B cell (primary cell): ENCODE measurements around the gene AGFG2. TPM values are rescaled to one million over a fixed set of nuclear protein-coding genes. Genes with fewer than 3 reads are reported as not detected.

Source experiments
- ATAC-seq: fragments of 200-7000 bp; cut with Tn5 transposase; one replicate; pipeline ENCODE4 v1.10.0; 2021; ENCODE audit warnings: low read depth, mild to moderate bottlenecking, moderate number of reproducible peaks, moderate library complexity
- CTCF ChIA-PET: fragments of 350-600 bp; sonication (Branson Sonifier 250); formaldehyde crosslinking; loops from one replicate; lab custom pipeline; 2021; ENCODE audit warnings: antibody characterized with exemption, inconsistent platforms; lab: Charles Lee
- POLR2A ChIA-PET: fragments of 350-600 bp; sonication (Branson Sonifier 250); formaldehyde crosslinking; loops from one replicate; lab custom pipeline; 2021; ENCODE audit warnings: antibody characterized with exemption; lab: Charles Lee
- DNase-seq: peaks from one replicate; pipeline ENCODE4 v3.0.0; 2013
- H2AFZ ChIP-seq: 2 replicates; pipeline ENCODE4 v1.6.1; 2012; ENCODE audit warnings: mild to moderate bottlenecking, low read depth, low read length; ENCODE audit not compliant: insufficient read depth, poor library complexity, severe bottlenecking
- H3K27ac ChIP-seq, 2 donors: 1 replicate in 1 of 2; 2 replicates in 1 of 2; pipeline ENCODE4 v1.5.1; 2012 to 2013; ENCODE audit warnings: low read length in 2 of 2, mild to moderate bottlenecking in 2 of 2, moderate library complexity in 1 of 2
- H3K27me3 ChIP-seq, 4 experiments: fragments of 200-600 bp in 1 of 4; sonication (generic) in 1 of 4; replicated peaks in 1 of 4; 1 replicate in 2 of 4; 2 replicates in 2 of 4; pipeline versions ENCODE4 v1.6.1 to v1.7.0; 2013 to 2016; ENCODE audit warnings: low read length in 3 of 4, mild to moderate bottlenecking in 2 of 4, mixed read lengths in 1 of 4, moderate library complexity in 1 of 4; ENCODE audit not compliant: insufficient read depth in 4 of 4, control insufficient read depth in 3 of 4; ENCODE audit errors: control extremely low read depth in 1 of 4
- H3K36me3 ChIP-seq, 2 experiments: replicated peaks in 1 of 2; 1 replicate in 1 of 2; 2 replicates in 1 of 2; pipeline versions ENCODE4 v1.6.1 to v1.7.1; 2013; ENCODE audit warnings: low read length in 1 of 2; ENCODE audit not compliant: insufficient read depth in 2 of 2, control insufficient read depth in 1 of 2; ENCODE audit errors: control extremely low read depth in 1 of 2, extremely low read depth in 1 of 2
- H3K4me1 ChIP-seq, 2 donors: fragments of 200-600 bp in 1 of 2; sonication (generic) in 1 of 2; 1 replicate in 1 of 2; 2 replicates in 1 of 2; pipeline versions ENCODE4 v1.5.1 to v1.6.1; 2013 to 2017; ENCODE audit warnings: low read length in 2 of 2; ENCODE audit not compliant: control insufficient read depth in 2 of 2, insufficient read depth in 2 of 2
- H3K4me2 ChIP-seq: replicated peaks from 2 replicates; pipeline ENCODE3; 2012; ENCODE audit warnings: mild to moderate bottlenecking, low read depth, low read length; ENCODE audit not compliant: poor library complexity, severe bottlenecking
- H3K4me3 ChIP-seq, 5 experiments: fragments of 200-600 bp in 1 of 5; sonication (generic) in 1 of 5; 1 replicate in 3 of 5; 2 replicates in 2 of 5; pipeline versions ENCODE4 v1.5.1 to v1.7.0; 2011 to 2016; ENCODE audit warnings: low read length in 4 of 5, mild to moderate bottlenecking in 4 of 5, low read depth in 2 of 5, control low read depth in 1 of 5, moderate library complexity in 1 of 5; ENCODE audit not compliant: insufficient read depth in 1 of 5; ENCODE audit errors: control extremely low read depth in 1 of 5, extremely low read depth in 1 of 5
- H3K79me2 ChIP-seq: fragments of 200-600 bp; sonication (generic); one replicate; pipeline ENCODE4 v1.6.0; 2016; ENCODE audit warnings: low read length; ENCODE audit not compliant: control insufficient read depth, insufficient read depth
- H3K9ac ChIP-seq: fragments of 200-600 bp; sonication (generic); 2 replicates; pipeline ENCODE4 v1.6.1; 2017; ENCODE audit warnings: mild to moderate bottlenecking, low read length, moderate library complexity
- H3K9me3 ChIP-seq, 3 donors: one replicate each; pipeline versions ENCODE4 v1.6.1 to v1.7.1; 2013; ENCODE audit warnings: low read length in 2 of 3; ENCODE audit not compliant: control insufficient read depth in 2 of 3, insufficient read depth in 1 of 3; ENCODE audit errors: control extremely low read depth in 1 of 3
- H4K20me1 ChIP-seq: 2 replicates; pipeline ENCODE4 v1.6.0; 2012; ENCODE audit warnings: mild to moderate bottlenecking, low read length; ENCODE audit not compliant: insufficient read depth, control insufficient read depth, poor library complexity, severe bottlenecking
- H3K27ac Mint-ChIP-seq: one replicate; pipeline ENCODE4 v1.8.0; 2021; ENCODE audit warnings: mixed read lengths
- H3K27me3 Mint-ChIP-seq: one replicate; pipeline ENCODE4 v1.8.0; 2021; ENCODE audit warnings: mixed read lengths
- H3K4me1 Mint-ChIP-seq: one replicate; pipeline ENCODE4 v1.8.0; 2021; ENCODE audit warnings: mixed read lengths
- H3K4me3 Mint-ChIP-seq: one replicate; pipeline ENCODE4 v1.8.0; 2021; ENCODE audit warnings: mixed read lengths
- H3K9me3 Mint-ChIP-seq: one replicate; pipeline ENCODE4 v1.8.0; 2022; ENCODE audit warnings: mixed read lengths; ENCODE audit not compliant: insufficient read depth
- EZH2 ChIP-seq: IDR thresholded peaks from 2 replicates; pipeline ENCODE4 v1.6.1; 2012; ENCODE audit warnings: borderline replicate concordance, low read depth, mild to moderate bottlenecking, moderate library complexity, low read length; ENCODE audit not compliant: insufficient read depth, poor library complexity, severe bottlenecking
- WGBS: methylation state at CpG from one replicate; pipeline ENCODE4 v1.1.5; 2013; ENCODE audit warnings: missing lambda C conversion rate; ENCODE audit not compliant: insufficient coverage; 5-methylcytosine and 5-hydroxymethylcytosine counted together
- intact Hi-C: fragments of 100-400 bp; cut with micrococcal nuclease; formaldehyde crosslinking; loops from one replicate; pipeline ENCODE4 v1.10.0; 2022
- polyA plus RNA-seq: library from polyadenylated mRNA; depleted of rRNA; stranded (reverse); fragments of >200 nt; gene quantifications from 2 replicates; pipeline ENCODE4 v1.2.3, GENCODE V29; 2012
- total RNA-seq, 2 donors: library from RNA; stranded (reverse); fragments of 120-200 nt in 1 of 2; gene quantifications; 1 replicate in 1 of 2; 2 replicates in 1 of 2; pipeline versions ENCODE4 v1.2.3 to v1.2.4, GENCODE V29; 2013 to 2022
- TF ChIP-seq, protein P1 (sequence below): fragments of 200-600 bp; IDR thresholded peaks from one replicate; pipeline ENCODE4 v1.8.0; 2022; ENCODE audit warnings: antibody characterized with exemption, mild to moderate bottlenecking

AGFG2 gene
- total and polyA plus RNA-seq, 2 donors (not counting 1 experiment from before 2014, with no cell fraction given): 11.0 TPM

DNA sequence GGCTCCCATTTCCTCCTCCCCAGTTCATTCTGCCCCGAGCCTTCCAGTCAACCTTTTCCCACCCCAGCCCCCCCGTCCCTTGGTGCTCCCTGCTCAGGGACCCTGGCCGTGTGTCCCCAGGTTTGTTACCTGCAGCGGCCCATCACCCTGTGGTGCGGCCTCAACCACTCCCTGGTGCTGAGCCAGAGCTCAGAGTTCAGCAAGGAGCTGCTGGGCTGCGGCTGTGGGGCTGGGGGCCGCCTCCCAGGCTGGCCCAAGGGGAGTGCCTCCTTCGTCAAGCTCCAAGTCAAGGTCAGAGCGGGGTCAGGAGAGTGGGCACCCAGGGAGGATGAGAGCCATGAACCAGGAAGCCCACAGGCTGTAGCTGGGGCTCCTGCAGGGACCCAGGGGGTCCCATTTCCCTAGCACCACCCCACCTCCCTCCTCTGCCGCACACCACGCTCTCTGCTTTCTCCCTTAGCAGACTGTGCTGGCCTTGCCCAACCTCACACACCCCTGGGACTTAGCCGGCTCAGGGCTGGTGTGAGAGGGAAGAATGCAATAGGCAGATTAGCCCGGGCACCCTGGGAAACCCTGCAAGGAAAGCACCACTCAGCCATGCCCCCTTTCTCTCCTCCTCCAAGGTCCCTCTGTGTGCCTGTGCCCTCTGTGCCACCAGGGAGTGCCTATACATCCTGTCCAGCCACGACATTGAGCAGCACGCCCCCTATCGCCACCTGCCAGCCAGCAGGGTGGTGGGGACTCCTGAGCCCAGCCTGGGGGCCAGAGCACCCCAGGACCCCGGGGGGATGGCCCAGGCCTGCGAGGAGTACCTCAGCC is 61.1 kb downstream of the AGFG2 start:
- H3K79me2 ChIP-seq: no peaks in the 10 kb centered on the region
- ChIA-PET POLR2A (interaction anchor here (0.6 to 0.7 kb wide), 2 partner anchors 18 to 64 kb away, joined by 4 to 7 read pairs; no protein-coding TSS in a partner anchor), CTCF (no interaction called here)
- no peaks in the 10 kb centered on the region for H3K27me3 ChIP-seq
- WGBS: 87% methylated on average over 14 of the region's 18 CpGs
- intact Hi-C loops: no loop called here
- Mint-ChIP-seq H3K27ac (no peak overlapping the region), H3K4me3 (no peak overlapping the region), H3K4me1 (peaks cover 9% of the 10 kb centered on the region), H3K27me3 (no peaks in the 10 kb centered on the region), H3K9me3 (no peaks in the 10 kb centered on the region)
- TF ChIP-seq EZH2: no peak
- TF ChIP-seq, protein P1, sequence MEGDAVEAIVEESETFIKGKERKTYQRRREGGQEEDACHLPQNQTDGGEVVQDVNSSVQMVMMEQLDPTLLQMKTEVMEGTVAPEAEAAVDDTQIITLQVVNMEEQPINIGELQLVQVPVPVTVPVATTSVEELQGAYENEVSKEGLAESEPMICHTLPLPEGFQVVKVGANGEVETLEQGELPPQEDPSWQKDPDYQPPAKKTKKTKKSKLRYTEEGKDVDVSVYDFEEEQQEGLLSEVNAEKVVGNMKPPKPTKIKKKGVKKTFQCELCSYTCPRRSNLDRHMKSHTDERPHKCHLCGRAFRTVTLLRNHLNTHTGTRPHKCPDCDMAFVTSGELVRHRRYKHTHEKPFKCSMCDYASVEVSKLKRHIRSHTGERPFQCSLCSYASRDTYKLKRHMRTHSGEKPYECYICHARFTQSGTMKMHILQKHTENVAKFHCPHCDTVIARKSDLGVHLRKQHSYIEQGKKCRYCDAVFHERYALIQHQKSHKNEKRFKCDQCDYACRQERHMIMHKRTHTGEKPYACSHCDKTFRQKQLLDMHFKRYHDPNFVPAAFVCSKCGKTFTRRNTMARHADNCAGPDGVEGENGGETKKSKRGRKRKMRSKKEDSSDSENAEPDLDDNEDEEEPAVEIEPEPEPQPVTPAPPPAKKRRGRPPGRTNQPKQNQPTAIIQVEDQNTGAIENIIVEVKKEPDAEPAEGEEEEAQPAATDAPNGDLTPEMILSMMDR: no peak
- no peak overlapping the region for H2AFZ ChIP-seq
- no peaks in the 10 kb centered on the region for H4K20me1 ChIP-seq
- no peak for DNase-seq
- no peaks in the 10 kb centered on the region for H3K9me3 ChIP-seq
- H3K27ac ChIP-seq: no peak overlapping the region
- no peak overlapping the region for H3K4me2 ChIP-seq
- no peak for ATAC-seq
- peaks cover 8 to 17% of the 10 kb centered on the region in 2 donors for H3K4me1 ChIP-seq
- H3K36me3 ChIP-seq: no peaks in the 10 kb centered on the region
- H3K4me3 ChIP-seq: no peak overlapping the region
- H3K9ac ChIP-seq: no peak overlapping the region

DNA sequence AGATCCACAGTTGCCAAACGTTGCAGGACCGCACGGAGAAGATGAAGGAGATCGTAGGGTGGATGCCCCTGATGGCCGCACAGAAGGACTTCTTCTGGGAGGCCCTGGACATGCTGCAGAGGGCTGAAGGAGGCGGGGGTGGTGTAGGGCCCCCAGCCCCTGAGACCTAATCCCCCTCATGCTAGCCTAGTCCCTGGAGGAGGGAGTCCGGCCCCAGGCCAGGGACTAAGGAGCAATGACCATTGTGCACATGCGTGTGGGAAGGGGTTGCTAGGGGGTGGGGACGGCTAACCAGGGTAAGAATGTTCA is 61.7 kb downstream of the AGFG2 start:
- Histone ChIP-seq H2AFZ (no peak overlapping the region), H3K27ac (no peak overlapping the region), H3K36me3 (no peaks in the 10 kb centered on the region), H3K9ac (no peak overlapping the region), H3K4me1 (peaks cover 14 to 22% of the 10 kb centered on the region in 2 donors), H3K9me3 (no peaks in the 10 kb centered on the region), H3K79me2 (no peaks in the 10 kb centered on the region), H4K20me1 (no peaks in the 10 kb centered on the region), H3K4me2 (no peak overlapping the region), H3K4me3 (no peak overlapping the region), H3K27me3 (no peaks in the 10 kb centered on the region)
- TF ChIP-seq, protein P1: no peak
- no peak for TF ChIP-seq EZH2
- H3K27ac Mint-ChIP-seq: no peak overlapping the region
- ChIA-PET CTCF (no interaction called here), POLR2A (no interaction called here)
- no peak overlapping the region for H3K4me3 Mint-ChIP-seq
- DNase-seq (no peak), ATAC-seq (no peak)
- no peaks in the 10 kb centered on the region for H3K9me3 Mint-ChIP-seq
- intact Hi-C loops: no loop called here
- H3K4me1 Mint-ChIP-seq: peaks cover 12% of the 10 kb centered on the region
- 91% methylated on average over 9 of the region's 9 CpGs for WGBS
- H3K27me3 Mint-ChIP-seq: no peaks in the 10 kb centered on the region
